ENCODE results near the gene SCTR. TPM values are rescaled to one million over a fixed set of nuclear protein-coding genes. Genes with fewer than 3 reads are reported as not detected.

The SCTR gene
- total and polyA plus RNA-seq, 2 of the 13 experiments (the other 11 are each of a cell fraction or from before 2014, with no cell fraction given), result not detected

GRCh38 chr2:119431155-119431975, 92.9 kb downstream of the SCTR start, which contains the start of gene TMEM37 (continued):
- peak; percentile 72 for TF ChIP-seq ZNF781 (CRISPR knock-in tag; IDR thresholded peaks at IDR 0.05; ENCODE audit: borderline replicate concordance, not compliant biosample characterization)
- TF ChIP-seq ZNF224 (CRISPR knock-in tag; IDR thresholded peaks at IDR 0.05), result no peak
- peak; percentile 84; the same call in 1 of the 2 replicates for TF ChIP-seq ZNF30 (CRISPR knock-in tag; IDR thresholded peaks at IDR 0.05)
- no peak for TF ChIP-seq RAD51 (IDR thresholded peaks at IDR 0.05; ENCODE audit: borderline replicate concordance)
- TF ChIP-seq ZNF589 (CRISPR knock-in tag; conservative IDR thresholded peaks at IDR 0.05), result peak; percentile 79
- peak; percentile 81 for TF ChIP-seq PHF21A (CRISPR knock-in tag; IDR thresholded peaks at IDR 0.05)
- TF ChIP-seq NFKB2 (CRISPR knock-in tag; IDR thresholded peaks at IDR 0.05; ENCODE audit: borderline replicate concordance), result no peak; the same call in none of the 2 replicates
- no peak for TF ChIP-seq ZNF737 (CRISPR knock-in tag; IDR thresholded peaks at IDR 0.05; ENCODE audit: borderline replicate concordance)
- TF ChIP-seq CBFB (CRISPR knock-in tag; IDR thresholded peaks at IDR 0.05), result no peak
- no peak; the same call in none of the 2 replicates for TF ChIP-seq THAP11 (CRISPR knock-in tag; IDR thresholded peaks at IDR 0.05)
- TF ChIP-seq RFX5 (IDR thresholded peaks at IDR 0.05; ENCODE audit: low read depth, low read length), result peak; percentile 73
- peak; percentile 59; the same call in 1 of the 2 replicates for TF ChIP-seq PHF8 (CRISPR knock-in tag; IDR thresholded peaks at IDR 0.05)
- TF ChIP-seq ZNF775 (CRISPR knock-in tag; IDR thresholded peaks at IDR 0.05; ENCODE audit: borderline replicate concordance), result peak; percentile 43; the same call in 1 of the 2 replicates
- peak; percentile 71 for TF ChIP-seq ZFY (CRISPR knock-in tag; IDR thresholded peaks at IDR 0.05)
- TF ChIP-seq ZNF407 (CRISPR knock-in tag; IDR thresholded peaks at IDR 0.05; ENCODE audit: not compliant biosample characterization), result peak; percentile 54
- peak; percentile 34; the same call in 1 of the 2 replicates for TF ChIP-seq ZNF792 (CRISPR knock-in tag; IDR thresholded peaks at IDR 0.05)
- no peak for TF ChIP-seq ZC3H4 (CRISPR knock-in tag; IDR thresholded peaks at IDR 0.05; ENCODE audit: borderline replicate concordance)
